ENCODE measurements around the gene MBD3.

Gene MBD3

GRCh38 chr19:1592024-1592754 is 476 bp downstream of the MBD3 start:
- peak; percentile 90 for DNase-seq

- no peak for DNase-seq
Observed at GRCh38 chr19:1591421-1592023, 1.1 kb downstream of the MBD3 start.

GRCh38 chr19:1590641-1591397 is 1.8 kb downstream of the MBD3 start:
- DNase-seq, result peak; percentile 66

GRCh38 chr19:1587872-1588271 is 4.8 kb downstream of the MBD3 start:
- no peak for DNase-seq

GRCh38 chr19:1585243-1585580 is 7.5 kb downstream of the MBD3 start:
- no peak for DNase-seq

GRCh38 chr19:1584500-1585242 is 8.0 kb downstream of the MBD3 start:
- DNase-seq, result no peak

GRCh38 chr19:1582201-1582600 is 10.5 kb downstream of the MBD3 start:
- DNase-seq, result no peak

- DNase-seq, result no peak
Observed at GRCh38 chr19:1580957-1581356, 11.7 kb downstream of the MBD3 start.

GRCh38 chr19:1580382-1580781 is 12.3 kb downstream of the MBD3 start:
- no peak for DNase-seq

- DNase-seq, result no peak
Observed at GRCh38 chr19:1579222-1579621, 13.4 kb downstream of the MBD3 start.

GRCh38 chr19:1577929-1578618 is 14.6 kb downstream of the MBD3 start:
- no peak for DNase-seq

GRCh38 chr19:1577090-1577928 is 15.4 kb downstream of the MBD3 start:
- DNase-seq, result no peak

GRCh38 chr19:1576242-1577089 is 16.2 kb downstream of the MBD3 start:
- DNase-seq, result no peak

GRCh38 chr19:1575323-1576241 is 17.1 kb downstream of the MBD3 start:
- no peak for DNase-seq

- no peak for DNase-seq
Observed at GRCh38 chr19:1574354-1575136, 18.1 kb downstream of the MBD3 start.

GRCh38 chr19:1572795-1573194 is 19.9 kb downstream of the MBD3 start:
- DNase-seq, result no peak

- DNase-seq, result no peak
Observed at GRCh38 chr19:1571358-1571757, 21.3 kb downstream of the MBD3 start.

- DNase-seq, result no peak
Observed at GRCh38 chr19:1570836-1571235, 21.8 kb downstream of the MBD3 start.

- no peak for DNase-seq
Observed at GRCh38 chr19:1569997-1570396, 22.7 kb downstream of the MBD3 start.

Data from hematopoietic multipotent progenitor cell treated with erythropoietin and hydrocortisone succinate and interleukin-3 and kit ligand, for 8 days (in vitro differentiated cells).